Activated naive CD8-positive, alpha-beta T cell treated with anti-CD3 and anti-CD28 coated beads, Interleukin-2, amount 50 U/mL, for 24 hours (primary cell): Measurements from ENCODE around the gene XBP1.
"Not testable (repeated sequence)": the region's sequence is repeated elsewhere in the genome, so short reads cannot be mapped to it uniquely, and the experiment has no call there.

Experiments used
- ATAC-seq: fragments of 150-1000 bp; cut with Tn5 transposase; one replicate; pipeline ENCODE4 v1.10.0; 2021
- DNase-seq: peaks from one replicate; pipeline ENCODE4 v3.0.0; 2021
- H3K27ac Mint-ChIP-seq: one replicate; pipeline ENCODE4 v1.8.0; 2021; ENCODE audit warnings: mild to moderate bottlenecking, mixed read lengths
- H3K27me3 Mint-ChIP-seq: one replicate; pipeline ENCODE4 v1.8.0; 2021; ENCODE audit warnings: mixed read lengths
- H3K36me3 Mint-ChIP-seq: one replicate; pipeline ENCODE4 v1.8.0; 2021; ENCODE audit warnings: low read depth, mixed read lengths
- H3K4me1 Mint-ChIP-seq: one replicate; pipeline ENCODE4 v1.8.0; 2021; ENCODE audit warnings: mixed read lengths
- H3K4me3 Mint-ChIP-seq: one replicate; pipeline ENCODE4 v1.8.0; 2021; ENCODE audit warnings: mild to moderate bottlenecking, moderate library complexity, mixed read lengths
- H3K9me3 Mint-ChIP-seq: one replicate; pipeline ENCODE4 v1.8.0; 2021; ENCODE audit warnings: mixed read lengths

XBP1 gene

DNA sequence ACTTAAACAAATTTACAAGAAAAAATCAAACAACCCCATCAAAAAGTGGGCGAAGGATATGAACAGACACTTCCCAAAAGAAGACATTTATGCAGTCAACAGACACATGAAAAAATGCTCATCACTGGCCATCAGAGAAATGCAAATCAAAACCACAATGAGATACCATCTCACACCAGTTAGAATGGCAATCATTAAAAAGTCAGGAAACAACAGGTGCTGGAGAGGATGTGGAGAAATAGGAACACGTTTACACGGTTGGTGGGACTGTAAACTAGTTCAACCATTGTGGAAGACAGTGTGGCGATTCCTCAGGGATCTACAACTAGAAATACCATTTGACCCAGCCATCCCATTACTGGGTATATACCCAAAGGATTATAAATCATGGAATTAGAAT is 26.1 kb upstream of the XBP1 start:
- H3K27ac Mint-ChIP-seq, H3K9me3 Mint-ChIP-seq, H3K36me3 Mint-ChIP-seq, ATAC-seq, H3K4me3 Mint-ChIP-seq, DNase-seq, H3K27me3 Mint-ChIP-seq: not testable (repeated sequence)
- H3K4me1 Mint-ChIP-seq = peaks cover 26% of the 10 kb centered on the region

DNA sequence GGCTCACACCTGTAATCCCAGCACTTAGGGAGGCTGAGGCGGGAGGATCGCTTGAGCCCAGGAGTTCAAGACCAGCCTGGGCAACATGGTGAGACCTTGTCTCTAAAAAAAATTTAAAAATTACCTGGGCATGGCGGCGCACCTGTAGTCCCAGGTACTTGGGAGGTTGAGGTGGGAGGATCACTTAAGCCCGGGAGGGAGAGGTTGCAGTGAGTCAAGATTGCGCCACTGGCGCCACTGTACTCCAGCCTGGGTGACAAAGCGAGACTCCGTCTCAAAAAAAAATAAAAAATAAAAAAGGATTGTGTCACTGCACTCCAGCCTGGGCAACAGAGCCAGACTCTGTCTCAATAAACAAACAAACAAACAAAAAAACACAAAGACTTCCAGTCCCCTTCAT is 24.1 kb upstream of the XBP1 start:
- not testable (repeated sequence) for H3K27ac Mint-ChIP-seq, H3K4me3 Mint-ChIP-seq, H3K36me3 Mint-ChIP-seq, H3K27me3 Mint-ChIP-seq, DNase-seq, ATAC-seq, H3K9me3 Mint-ChIP-seq
- peaks cover 22% of the 10 kb centered on the region for H3K4me1 Mint-ChIP-seq

GRCh38 chr22:28822930-28823551 is 22.7 kb upstream of the XBP1 start:
- ATAC-seq (no peak), DNase-seq (no peak)
- H3K27me3 Mint-ChIP-seq = no peaks in the 10 kb centered on the region
- peaks cover 9% of the 10 kb centered on the region for H3K36me3 Mint-ChIP-seq
- peaks cover 32% of the 10 kb centered on the region for H3K4me1 Mint-ChIP-seq
- no peak overlapping the region for H3K4me3 Mint-ChIP-seq
- no peaks in the 10 kb centered on the region for H3K9me3 Mint-ChIP-seq
- no peak overlapping the region for H3K27ac Mint-ChIP-seq

DNA sequence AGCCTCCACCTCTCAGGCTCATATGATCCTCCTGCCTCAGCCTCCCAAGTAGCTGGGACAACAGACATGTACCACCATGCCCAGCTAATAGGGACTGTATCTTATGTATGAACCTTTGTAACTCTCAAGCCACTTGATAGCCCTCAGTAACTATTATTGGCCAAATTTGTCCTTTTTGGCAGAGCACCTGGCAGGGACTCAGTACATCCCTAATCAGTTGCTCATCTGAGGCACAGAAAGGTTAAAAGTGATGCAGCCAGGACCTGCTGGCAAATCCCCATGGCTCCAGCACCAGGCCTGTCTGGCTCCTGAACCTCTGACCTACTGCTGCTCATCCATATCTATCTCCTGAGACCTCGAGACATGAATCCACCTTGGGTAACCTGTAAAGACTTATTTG is 21.1 kb upstream of the XBP1 start:
- ATAC-seq (no peak), DNase-seq (no peak)
- Mint-ChIP-seq H3K27me3 (no peaks in the 10 kb centered on the region), H3K9me3 (no peaks in the 10 kb centered on the region), H3K36me3 (peaks cover 9% of the 10 kb centered on the region), H3K27ac (no peak overlapping the region), H3K4me1 (peaks cover 38% of the 10 kb centered on the region), H3K4me3 (no peak overlapping the region)

DNA sequence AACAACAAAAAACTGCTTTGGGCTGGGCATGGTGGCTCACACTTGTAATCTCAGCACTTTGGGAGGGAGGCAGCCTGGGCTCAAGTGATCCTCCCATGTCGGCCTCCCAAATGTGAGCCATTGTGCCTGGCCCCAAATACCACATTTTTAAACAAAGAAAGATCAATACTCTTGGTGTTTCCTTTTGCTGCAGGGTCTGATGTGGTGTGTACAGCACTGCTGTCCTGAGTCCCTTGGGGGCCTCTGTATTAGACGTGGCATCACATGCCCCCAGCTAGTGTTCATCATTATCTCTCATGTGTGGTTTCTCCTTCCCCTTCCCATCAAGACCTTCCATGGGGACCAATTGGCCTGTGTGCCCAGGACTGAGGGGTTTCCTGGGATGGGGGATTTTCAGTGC is 20.5 kb upstream of the XBP1 start:
- no peak for ATAC-seq
- H3K9me3 Mint-ChIP-seq = no peaks in the 10 kb centered on the region
- H3K27me3 Mint-ChIP-seq = no peaks in the 10 kb centered on the region
- H3K4me1 Mint-ChIP-seq = peaks cover 38% of the 10 kb centered on the region
- peaks cover 9% of the 10 kb centered on the region for H3K36me3 Mint-ChIP-seq
- DNase-seq = no peak
- H3K27ac Mint-ChIP-seq = no peak overlapping the region
- no peak overlapping the region for H3K4me3 Mint-ChIP-seq

DNA sequence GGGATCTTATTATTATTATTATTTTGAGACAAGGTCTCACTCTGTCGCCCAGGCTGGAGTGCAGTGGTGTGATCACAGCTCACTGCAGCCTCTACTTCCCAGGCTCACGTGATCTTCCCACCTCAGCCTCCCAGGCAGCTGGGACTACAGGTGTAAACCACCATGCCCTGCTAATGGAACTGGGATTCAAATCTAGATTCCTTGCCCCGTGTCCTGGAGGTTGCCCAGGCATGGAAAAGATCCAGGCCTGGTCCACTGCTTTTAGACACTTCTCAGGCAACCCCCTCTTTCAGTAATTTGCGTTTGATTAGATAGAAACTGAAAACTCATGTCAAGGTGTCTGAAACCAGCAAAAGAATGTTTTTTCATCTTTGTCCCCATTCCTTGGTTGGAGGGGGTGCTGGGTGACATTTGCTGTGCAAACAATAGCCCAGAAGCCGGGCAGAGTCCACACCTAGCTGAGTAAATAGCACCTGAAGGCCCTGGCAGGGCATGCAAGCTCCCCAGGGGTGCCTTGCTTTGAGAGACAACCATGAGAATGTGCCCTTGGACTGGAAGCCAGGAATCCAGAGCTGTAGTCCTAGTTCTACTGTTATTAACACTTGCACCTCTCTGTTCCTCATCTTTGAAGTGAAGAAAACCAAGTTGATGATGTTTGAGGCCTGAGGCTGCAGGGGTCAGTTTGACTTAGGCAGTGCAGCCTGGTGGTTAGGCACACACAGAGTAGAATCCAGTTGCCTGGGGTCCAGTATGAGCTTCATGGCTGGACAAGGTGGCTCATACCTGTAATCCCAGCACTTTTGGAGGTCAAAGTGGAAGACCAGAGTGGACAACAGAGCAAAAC is 19.1 kb upstream of the XBP1 start:
- DNase-seq = no peak
- Mint-ChIP-seq H3K9me3 (no peaks in the 10 kb centered on the region), H3K27me3 (no peaks in the 10 kb centered on the region), H3K36me3 (peaks cover 8% of the 10 kb centered on the region), H3K27ac (no peak overlapping the region), H3K4me1 (peaks cover 49% of the 10 kb centered on the region), H3K4me3 (no peak overlapping the region)
- ATAC-seq = no peak

DNA sequence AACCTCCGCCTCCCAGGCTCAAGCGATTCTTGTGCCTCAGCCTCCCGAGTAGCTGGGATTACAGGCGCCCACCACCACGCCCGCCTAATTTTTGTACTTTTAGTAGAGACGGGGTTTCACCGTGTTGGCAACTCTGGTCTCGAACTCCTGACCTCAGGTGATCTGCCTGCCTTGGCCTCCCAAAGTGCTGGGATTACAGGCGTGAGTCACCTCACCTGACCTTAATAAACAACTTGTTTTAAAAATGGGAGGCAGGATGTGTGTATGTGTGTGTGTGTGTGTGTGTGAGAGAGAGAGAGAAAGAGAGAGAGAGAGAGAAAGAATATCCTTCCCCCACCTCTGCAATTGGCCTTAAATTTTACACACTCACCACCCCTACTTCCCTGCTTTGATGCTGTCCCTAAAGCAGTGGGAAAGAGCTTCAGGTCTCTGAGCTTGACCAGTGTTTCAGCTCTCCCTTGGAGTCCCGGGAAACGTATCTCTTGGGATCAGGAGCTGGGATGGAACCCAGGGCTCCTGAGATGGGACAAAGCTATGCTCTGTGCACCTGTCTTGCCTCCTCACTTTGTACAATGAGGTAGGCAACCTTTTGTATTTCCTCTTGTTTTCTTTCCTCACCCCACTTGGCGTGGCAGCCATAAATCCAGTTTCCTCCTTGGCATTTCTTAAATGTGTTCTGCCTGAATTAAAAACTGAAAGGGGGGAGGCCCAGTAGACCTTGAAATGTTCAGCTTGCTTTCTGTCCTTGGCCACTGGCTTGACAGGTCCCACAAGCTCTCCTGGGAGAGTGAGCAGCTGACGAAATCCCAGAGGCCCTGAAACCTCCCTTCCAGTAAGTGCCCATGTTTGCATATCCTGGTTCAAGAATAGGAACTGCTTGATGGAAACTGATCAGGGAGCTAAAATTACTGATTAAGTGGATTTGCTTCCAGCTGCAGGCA is 17.8 kb upstream of the XBP1 start:
- H3K4me3 Mint-ChIP-seq = no peak overlapping the region

GRCh38 chr22:28817064-28817463 is 16.7 kb upstream of the XBP1 start:
- Mint-ChIP-seq H3K36me3 (peaks cover 12% of the 10 kb centered on the region), H3K4me1 (peaks cover 56% of the 10 kb centered on the region), H3K27ac (no peak overlapping the region), H3K27me3 (no peaks in the 10 kb centered on the region), H3K4me3 (no peak overlapping the region), H3K9me3 (no peaks in the 10 kb centered on the region)
- ATAC-seq = no peak
- DNase-seq = no peak

More for the DNA sequence above, 17.8 kb upstream of the XBP1 start:
- Mint-ChIP-seq H3K9me3 (no peaks in the 10 kb centered on the region), H3K4me1 (peaks cover 56% of the 10 kb centered on the region), H3K27ac (no peak overlapping the region), H3K36me3 (peaks cover 14% of the 10 kb centered on the region), H3K27me3 (no peaks in the 10 kb centered on the region)
- ATAC-seq (no peak), DNase-seq (no peak)

- H3K9me3 Mint-ChIP-seq = no peaks in the 10 kb centered on the region
- H3K4me1 Mint-ChIP-seq = peaks cover 64% of the 10 kb centered on the region
- no peak for ATAC-seq
- H3K4me3 Mint-ChIP-seq = no peak overlapping the region
- H3K27me3 Mint-ChIP-seq = no peaks in the 10 kb centered on the region
- peaks cover 10% of the 10 kb centered on the region for H3K36me3 Mint-ChIP-seq
- H3K27ac Mint-ChIP-seq = no peak overlapping the region
- no peak for DNase-seq
Observed at GRCh38 chr22:28815729-28816128, 15.4 kb upstream of the XBP1 start.

DNA sequence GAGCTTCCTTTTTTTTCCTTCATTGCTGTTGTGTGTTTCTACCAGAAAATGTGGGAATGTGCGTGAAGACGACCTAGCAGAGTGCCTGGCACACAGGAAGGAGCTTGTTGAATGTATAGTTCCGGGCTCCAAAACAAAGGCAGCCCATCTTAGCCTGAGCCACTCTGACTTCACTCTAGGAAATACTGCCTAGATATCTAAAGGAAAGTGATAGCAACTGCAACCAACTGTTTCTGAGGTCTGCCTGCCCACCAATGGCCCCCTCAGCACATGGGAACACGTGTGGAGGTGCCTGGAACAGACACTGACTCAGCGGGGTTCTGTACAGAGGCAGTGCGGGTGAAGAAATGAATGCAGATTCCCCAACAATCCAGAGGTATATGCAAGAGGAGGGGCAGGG is 14.7 kb upstream of the XBP1 start:
- Mint-ChIP-seq H3K9me3 (no peaks in the 10 kb centered on the region), H3K4me1 (peaks cover 70% of the 10 kb centered on the region), H3K36me3 (peaks cover 10% of the 10 kb centered on the region), H3K27me3 (no peaks in the 10 kb centered on the region), H3K27ac (no peak overlapping the region), H3K4me3 (no peak overlapping the region)
- ATAC-seq (no peak), DNase-seq (no peak)

DNA sequence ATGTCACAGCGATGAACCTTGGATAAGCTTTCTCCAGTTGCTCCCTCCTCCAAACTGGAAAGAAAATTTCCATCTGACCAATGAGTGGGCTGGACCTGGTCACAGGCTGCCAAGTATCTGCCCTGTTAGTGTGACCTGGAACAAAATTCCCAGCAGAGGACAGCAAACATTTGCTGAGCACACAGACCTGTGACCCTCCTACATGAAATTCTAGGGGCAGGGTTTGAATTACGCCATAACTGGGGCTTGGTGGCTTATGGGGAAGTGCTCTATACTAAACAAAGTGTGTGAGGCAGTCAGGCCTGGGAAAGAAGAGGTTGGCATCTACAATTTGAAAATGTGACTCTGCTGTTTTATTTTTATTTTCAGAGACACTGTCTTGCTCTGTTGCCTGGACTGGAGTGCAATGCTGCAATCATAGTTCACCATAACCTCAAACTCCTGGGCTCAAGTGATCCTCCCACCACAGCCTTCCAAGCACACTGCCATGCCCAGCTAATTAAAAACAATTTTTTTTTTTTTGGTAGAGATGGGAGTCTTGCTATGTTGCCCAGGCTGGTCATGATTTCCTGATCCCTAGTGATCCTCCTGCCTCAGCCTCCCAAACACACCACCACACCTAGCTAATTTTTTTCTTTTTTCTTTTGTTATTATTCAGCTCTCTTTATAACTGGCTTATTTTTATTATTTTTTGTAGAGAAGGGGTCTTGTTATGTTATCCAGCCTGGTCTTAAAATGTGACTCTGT is 13.6 kb upstream of the XBP1 start:
- Mint-ChIP-seq H3K36me3 (peaks cover 14% of the 10 kb centered on the region), H3K27me3 (no peaks in the 10 kb centered on the region), H3K4me1 (peaks cover 76% of the 10 kb centered on the region), H3K9me3 (no peaks in the 10 kb centered on the region), H3K27ac (peak overlapping the region; percentile 22), H3K4me3 (no peak overlapping the region)
- DNase-seq (no peak), ATAC-seq (no peak)

DNA sequence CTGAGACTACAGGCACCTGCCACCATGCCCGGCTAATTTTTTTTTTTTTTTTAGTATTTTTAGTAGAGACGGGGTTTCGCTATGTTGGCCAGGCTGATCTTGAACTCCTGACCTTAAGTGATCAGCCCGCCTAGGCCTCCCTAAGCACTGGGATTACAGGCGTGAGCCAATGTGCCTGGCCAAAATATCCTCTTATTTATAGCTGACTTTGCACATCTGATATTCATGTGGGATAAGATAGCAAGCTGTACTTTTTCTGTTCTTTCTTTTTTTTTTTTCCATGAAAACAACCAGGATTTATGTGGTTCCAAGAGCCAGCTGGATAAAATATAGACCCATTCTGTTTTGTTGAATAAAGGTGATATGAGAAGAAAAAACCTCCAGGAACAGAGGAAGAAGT is 12.1 kb upstream of the XBP1 start:
- H3K4me3 Mint-ChIP-seq = no peak overlapping the region
- H3K36me3 Mint-ChIP-seq = peaks cover 16% of the 10 kb centered on the region
- ATAC-seq (no peak), DNase-seq (no peak)
- no peaks in the 10 kb centered on the region for H3K27me3 Mint-ChIP-seq
- H3K27ac Mint-ChIP-seq = no peak overlapping the region
- H3K4me1 Mint-ChIP-seq = peaks cover 71% of the 10 kb centered on the region
- no peaks in the 10 kb centered on the region for H3K9me3 Mint-ChIP-seq

GRCh38 chr22:28810821-28811491 is 10.6 kb upstream of the XBP1 start:
- ATAC-seq (peak; percentile 45), DNase-seq (no peak)
- Mint-ChIP-seq H3K4me3 (peak overlapping the region; percentile 64), H3K4me1 (peaks cover 70% of the 10 kb centered on the region), H3K27me3 (no peaks in the 10 kb centered on the region), H3K36me3 (peaks cover 16% of the 10 kb centered on the region), H3K27ac (peak overlapping the region; percentile 79), H3K9me3 (no peaks in the 10 kb centered on the region)
